Kasumi-1 (cell line): ENCODE data around the gene FCHSD2.
"Not testable (repeated sequence)": the region's sequence is repeated elsewhere in the genome, so short reads cannot be mapped to it uniquely, and the experiment has no call there.

Experiments
- DNase-seq, 2 experiments: peaks; one replicate each; lab custom pipeline; 2025; lab: John Stamatoyannopoulos, UW

Gene FCHSD2

DNA sequence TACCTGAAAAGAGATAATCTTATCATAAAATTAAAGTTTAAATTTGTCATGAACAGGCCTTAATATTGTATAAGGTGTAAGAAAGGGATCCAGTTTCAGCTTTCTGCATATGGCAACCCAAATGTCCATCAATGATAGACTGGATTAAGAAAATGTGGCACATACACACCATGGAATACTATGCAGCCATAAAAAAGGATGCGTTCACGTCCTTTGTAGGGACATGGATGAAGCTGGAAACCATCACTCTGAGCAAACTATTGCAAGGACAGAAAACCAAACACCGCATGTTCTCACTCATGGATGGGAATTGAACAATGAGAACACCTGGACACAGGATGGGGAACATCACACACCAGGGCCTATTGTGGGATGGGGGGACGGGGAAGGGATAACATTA is 18.2 kb downstream of the FCHSD2 start:
- DNase-seq = not testable (repeated sequence)

DNA sequence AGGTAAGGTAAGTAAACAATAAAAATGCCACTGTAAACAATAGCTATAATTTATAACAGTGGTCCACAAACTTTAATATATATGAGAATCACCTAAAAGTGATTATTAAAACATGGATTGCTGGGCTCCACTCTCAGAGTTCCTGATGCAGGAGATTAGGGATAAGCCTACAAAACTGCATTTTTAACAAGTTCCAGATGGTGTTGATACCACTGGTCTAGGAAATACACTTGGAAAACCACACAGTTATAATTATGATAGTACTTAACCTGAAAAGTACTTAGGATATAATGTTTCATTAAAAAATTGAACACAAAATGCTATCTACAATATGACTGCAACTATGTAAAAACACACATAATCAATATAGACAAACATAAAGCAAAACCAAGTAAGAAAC is 20.4 kb downstream of the FCHSD2 start:
- no peak for DNase-seq

DNA sequence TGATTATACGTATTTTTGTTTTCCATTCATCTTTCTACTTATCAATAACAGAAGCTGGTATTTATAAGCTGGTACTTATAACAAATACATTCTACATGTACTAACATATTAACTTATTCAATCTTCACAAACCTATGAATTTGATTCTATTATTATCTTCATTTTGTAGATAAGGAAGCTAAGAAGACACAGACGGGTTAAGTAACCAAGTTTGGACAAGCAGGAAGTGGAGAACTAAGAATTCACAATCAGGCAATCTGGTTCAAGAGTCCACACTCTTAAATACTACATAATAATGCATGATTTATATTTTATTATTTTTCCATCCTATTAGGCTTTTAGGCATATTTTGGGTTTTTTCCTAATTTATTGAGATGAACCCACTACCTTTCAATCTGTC is 25.0 kb downstream of the FCHSD2 start:
- peak; percentile 14 to 28 for DNase-seq

DNA sequence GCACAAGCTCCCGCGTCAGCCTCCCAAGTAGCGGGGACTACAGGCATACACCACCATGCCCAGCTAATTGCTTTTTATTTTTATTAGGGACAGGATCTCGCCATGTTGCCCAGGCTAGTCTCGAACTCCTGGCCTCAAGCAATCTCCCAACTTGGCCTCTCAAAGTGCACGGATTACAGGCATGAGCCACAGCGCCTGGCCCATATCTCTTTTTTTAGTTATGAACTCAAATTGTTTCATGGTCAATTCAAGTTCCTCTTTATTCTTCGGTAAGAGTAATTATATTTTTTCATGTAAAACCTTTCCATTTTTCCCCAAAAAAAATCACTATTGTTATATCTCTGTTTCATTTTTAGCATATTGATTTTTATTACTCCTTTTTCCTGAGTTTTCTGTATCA is 25.5 kb downstream of the FCHSD2 start:
- DNase-seq = peak in 1 of 2 experiments; percentile 21

DNA sequence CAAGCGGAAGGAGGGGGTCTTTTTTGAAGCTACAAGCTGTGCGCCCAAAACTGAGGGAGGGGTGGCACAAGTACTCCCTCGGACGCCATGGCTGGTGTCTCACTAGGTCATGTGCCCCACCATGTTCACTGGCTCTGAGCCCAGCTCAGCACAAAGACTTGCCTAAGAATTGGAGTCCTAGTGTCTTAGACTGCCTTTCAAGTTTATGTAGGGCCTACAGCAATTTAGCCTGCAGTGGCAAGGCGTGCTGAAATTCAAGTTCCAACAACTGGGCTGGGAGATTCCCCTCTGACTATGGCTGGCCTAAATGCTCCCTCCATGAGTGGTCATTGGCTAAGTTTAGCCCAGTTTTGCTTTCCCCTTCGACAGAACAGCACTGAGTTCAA is 27.3 kb downstream of the FCHSD2 start:
- DNase-seq = no peak

DNA sequence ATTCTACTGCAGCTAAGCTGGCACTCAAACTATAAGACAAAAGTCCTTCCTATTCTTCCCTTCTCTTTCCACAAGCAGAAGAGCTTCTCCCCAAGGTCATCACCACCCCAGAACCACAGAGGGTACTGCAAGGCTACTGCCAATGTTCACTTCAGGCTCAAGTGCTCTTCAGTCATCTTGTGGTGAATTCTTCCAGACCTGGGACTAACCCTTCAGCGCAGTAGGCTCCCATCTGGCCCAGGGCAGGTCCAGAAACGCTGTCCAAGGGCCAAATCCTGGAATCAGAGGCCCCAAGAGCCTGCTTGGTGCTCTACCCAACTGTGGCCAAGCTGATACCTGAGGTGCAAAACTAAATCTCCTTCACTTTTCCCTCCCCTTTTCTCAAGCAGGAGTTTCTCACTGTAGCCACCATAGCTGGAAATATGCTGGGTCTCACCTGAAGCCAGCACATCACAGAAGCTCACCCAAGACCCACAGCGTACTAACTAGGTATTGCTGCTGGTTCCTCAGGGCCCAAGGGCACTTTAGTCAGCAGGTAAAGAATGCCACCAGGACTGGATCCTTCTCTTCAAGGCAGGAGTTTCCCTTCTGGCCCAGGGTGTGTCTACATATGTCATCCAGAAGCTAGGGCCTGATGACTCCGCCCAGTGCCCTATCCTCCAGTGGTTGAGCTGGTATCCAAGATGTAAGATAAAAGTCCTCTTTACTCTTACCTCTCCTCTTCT is 27.8 kb downstream of the FCHSD2 start:
- no peak for DNase-seq

DNA sequence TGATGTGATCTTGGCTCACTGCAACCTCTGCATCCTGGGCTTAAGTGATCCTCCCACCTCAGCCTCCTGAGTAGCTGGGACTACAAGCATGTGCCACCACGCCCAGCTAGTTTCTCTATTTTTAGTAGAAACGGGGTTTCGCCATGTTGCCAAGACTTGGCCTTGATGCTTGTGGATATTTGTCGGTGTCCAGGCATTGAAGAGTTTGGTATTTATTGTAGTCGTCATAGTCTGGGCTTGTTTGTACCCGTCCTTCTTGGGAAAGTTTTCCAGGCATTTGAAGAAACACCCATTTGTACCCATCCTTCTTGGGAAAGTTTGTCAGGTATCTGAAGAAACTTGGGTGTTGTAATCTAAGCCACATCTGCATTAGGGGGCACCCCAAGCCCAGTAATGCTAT is 28.7 kb downstream of the FCHSD2 start:
- no peak for DNase-seq

DNA sequence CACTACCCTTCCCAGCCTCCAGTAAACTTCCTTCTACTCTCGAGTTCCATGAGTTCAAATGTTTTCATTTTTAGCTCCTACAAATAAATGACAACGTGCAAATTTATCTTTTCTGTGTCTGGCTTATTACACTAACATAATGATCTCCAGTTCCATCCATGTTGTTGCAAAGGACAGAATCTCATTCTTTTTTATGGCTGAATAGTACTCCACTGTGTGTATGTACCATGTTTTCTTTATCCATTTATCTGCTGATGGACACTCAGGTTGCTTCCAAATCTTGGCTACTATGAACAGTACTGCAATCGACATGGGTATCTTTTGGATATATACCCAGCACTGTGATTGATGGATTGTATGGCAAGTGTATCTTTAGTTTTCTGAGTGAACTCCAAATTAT is 34.5 kb downstream of the FCHSD2 start:
- DNase-seq = no peak

DNA sequence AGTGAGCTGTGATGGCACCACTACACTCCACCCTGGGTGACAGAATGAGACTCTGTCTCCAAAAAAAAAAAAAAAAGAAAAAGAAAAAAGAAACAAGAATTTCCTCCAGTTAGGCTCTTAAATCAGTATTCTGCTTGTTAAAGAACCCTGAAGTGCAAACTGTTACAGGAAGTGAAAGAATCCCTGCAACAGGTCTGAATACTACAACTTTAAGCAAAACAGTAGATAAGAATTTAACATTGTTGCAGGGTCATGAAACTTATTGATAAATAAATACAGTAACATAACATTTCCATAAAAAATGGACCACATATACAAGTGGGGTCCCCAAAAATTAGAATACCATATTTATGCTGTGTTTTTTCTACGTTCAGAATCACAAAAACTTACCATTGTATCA is 35.8 kb downstream of the FCHSD2 start:
- DNase-seq = no peak

DNA sequence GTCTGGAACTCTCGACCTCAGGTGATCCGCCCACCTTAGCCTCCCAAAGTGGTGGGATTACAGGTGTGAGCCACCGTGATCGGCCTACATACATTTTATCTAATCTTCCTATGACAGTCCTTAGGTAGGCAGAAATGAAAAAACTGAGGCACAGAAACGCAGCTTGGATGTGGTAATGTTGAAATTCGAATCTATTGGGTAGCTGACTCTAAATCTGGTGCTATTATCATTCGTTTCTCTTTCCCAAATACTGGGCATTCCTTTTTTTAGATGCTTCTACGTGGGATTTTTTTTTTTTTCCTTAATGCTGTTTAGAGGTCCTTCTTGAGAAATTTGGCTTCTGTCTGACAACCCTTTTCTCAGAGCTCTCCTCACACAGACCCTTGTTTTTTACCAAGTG is 41.5 kb downstream of the FCHSD2 start:
- no peak for DNase-seq

DNA sequence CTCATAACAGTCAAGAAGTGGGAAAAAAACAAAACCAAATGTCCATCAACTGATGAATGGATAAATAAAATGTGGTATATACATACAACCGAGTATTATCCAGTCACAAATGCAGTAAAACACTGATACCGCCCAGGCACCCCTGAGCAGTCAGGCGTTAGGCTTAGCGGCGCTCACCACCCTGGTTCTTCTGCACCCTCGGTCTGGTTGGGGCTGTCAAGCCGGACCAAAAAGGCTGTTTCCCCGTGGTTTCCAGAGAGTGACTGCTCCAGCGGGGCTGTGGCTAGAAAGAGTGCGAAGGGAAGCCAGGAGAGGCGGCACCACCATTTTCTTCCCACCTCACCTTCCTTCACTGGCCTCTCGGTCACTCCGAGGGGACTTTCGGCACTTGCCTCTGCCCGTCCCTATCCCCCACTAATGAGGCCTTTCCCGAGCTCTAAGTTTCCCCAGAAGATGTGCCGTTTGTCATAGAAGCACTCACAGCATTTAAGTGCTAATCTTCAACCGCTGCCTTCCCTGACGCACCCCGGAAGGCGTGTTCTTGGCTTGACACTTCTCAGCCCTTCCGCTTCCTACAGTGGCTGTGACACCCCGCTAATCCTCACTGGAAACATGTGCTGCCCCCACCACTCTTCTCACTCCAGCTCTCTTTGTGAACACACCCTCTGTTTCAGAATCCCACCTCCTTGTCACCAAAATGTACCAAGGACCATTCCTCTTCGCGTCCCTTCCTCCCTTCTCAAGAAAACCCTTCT is 42.4 kb downstream of the FCHSD2 start:
- no peak for DNase-seq

DNA sequence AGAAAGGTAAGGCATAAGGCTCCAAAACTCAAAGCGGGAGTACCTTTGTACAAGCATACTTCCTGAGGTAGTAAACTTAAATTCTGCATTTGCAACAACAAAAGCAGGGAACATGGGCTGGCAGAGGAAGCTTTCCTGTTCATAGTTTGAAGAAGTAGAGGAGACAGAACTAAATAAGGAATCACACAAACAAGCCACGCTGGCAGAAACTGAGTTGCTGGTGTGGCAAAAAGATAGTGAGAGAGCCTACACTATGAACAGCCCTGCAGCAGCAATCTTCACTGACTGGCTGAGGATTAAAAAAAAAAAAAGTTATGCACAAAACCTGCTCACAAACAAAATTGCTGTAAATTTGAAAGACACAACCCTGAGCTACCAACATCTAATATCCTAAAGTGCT is 46.5 kb downstream of the FCHSD2 start:
- peak in 1 of 2 experiments; percentile 14 for DNase-seq

DNA sequence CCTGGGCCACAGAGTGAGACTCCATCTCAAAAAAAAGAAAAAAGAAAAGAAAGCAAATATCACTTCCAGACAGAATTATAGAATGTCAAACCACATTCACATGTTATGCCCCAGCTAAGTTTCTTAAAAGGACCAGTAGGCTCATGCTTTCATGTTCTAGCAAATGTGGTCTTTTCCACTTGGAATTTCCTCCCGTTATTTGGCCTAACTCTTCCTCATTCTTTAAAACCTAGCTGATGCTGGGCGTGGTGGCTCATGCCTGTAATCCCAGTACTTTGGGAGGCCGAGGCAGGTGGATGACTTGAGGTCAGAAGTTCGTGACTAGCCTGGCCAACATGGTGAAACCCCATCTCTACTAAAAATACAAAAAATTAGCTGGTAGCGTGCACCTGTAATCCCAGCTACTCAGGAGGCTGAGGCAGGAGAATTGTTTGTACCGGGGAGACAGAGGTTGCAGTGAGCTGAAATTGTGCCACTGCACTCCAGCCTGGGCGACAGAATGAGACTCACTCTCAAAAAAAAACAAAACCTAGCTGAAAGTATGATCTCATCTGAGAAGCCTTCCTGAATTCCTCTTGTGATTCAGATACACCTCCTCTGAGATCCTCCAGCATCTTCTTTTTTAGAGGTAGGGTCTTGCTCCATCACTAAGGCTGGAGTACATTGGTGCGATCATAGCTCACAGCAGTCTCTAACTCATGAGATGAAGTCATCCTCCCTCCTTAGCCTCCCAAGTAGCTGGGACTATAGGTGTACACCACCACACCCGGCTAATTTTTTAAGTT is 50.4 kb downstream of the FCHSD2 start:
- no peak for DNase-seq

DNA sequence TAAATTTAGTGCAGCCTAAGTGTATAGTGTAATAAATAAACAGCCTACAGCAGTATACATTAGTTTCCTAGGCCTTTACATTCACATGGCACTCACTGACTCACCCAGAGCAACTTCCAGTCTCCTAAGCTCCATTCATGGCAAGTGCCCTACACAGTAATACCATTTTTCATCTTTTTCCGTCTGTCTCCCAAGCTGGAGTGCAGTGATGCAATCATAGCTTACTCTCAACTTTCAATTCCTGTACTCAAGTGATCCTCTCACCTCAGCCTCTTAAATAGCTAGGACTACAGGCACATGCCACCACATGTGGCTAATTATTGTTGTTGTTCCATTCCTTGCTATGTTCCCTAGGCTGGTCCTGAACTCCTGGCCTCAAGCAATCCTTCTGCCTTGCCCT is 54.4 kb downstream of the FCHSD2 start:
- DNase-seq = no peak

DNA sequence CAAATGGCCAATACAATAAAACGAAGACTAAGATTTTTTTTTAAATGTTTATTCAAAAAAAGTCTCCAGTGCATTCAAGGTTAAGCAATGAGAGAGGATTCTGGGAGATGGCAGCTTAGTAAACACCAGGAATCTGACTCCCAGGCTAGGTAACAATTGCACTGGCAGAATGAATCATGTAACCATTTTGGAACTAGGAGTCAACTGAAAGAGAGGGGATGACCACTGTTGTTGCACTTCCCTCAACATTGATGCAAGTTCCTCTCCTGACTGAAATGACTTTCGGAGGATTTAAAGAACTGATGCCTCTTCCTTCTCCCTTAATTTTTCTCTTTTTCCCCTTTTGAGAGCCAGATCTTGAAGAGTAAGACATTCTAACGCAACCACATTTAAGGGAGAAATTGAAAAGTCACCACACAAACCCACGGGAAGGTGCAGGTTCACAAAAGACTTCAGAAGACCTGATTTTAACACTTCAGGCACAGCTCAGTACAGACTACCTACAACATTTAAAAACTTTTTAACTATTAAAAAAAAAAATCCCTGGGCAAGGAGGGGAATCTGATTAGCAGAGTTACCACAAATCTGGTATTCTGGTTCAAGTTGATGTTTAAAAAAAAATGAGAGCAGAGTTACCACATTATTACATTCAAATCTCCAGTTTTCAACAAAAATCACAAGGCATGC is 56.8 kb downstream of the FCHSD2 start:
- DNase-seq = peak; percentile 58 to 65

DNA sequence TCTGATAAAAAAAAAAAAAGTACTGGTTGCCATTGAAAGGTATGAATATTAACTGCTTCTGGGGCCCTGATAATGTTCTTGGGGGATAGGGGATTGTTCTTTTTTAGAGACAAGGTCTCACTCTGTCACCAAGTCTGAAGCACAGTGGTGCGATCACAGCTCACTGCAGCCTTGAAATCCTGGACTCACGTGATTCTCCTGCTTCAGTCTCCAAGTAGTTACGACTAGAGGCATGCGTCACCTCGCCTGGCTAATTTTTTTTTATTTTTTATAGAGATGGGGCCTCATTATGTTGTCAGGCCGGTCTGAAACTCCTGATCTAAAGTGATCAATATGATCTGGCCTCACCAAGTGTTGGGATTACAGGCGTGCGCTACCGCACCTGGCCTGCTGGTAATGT is 63.5 kb downstream of the FCHSD2 start:
- DNase-seq = no peak

DNA sequence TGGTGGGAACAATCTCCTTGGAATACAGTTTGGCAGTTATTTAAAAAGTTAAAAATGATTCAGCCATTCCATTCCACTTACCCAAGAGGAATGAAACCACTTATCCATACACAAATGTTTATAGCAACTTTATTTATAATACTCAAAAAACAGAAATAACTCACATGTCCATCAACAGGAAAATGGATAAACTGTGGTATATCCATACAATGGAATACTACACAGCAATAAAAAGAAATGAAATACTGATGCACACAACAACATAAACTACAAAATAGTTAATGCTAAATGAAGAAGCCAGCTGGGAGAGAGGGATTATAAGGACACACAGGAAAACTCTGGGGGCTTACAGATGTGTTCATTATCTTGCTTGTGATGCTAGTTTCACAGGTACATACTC is 64.7 kb downstream of the FCHSD2 start:
- no peak for DNase-seq

DNA sequence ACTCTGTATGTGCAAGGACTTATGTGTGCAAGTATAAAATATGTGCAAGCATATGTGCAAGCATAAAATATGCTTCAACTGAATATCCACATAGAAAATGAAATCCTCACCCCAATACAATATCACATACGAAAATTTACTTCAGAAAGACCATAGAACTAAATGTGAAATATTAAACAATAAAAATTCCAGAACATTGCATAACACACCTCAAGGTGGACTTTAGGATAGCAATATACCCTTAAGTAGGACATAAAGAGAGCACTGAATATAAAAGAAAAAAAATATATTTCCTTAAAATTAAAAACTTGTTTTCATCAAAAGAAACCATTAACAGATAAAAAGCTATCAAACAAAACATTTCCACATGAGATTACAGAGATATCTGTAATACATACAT is 67.8 kb downstream of the FCHSD2 start:
- no peak for DNase-seq

DNA sequence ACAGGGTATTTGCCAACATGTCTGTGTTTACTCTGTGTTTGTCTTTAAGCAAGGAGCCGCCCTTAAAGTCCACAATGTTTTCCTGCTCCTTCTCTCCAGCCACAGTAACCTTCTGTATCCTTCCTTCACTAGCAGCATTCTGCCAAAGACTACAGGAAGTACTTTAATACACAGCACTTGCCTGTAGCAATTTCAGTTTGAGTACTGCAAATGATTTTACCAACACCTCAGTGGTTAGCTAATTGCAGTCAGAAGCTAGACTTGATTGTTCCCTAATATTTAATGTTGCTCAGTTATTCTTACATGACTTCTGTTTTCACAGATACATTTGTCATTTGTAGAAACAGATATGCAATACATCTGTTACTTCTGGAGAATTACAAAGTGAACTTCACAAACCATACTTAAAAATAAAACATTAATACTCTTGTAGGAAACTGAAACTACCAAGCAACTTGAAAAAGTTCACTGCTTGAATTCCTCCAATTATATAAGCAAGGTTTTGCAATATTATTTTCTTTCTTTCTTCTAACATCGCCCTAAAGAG is 69.1 kb downstream of the FCHSD2 start:
- DNase-seq = peak; percentile 52 to 56

DNA sequence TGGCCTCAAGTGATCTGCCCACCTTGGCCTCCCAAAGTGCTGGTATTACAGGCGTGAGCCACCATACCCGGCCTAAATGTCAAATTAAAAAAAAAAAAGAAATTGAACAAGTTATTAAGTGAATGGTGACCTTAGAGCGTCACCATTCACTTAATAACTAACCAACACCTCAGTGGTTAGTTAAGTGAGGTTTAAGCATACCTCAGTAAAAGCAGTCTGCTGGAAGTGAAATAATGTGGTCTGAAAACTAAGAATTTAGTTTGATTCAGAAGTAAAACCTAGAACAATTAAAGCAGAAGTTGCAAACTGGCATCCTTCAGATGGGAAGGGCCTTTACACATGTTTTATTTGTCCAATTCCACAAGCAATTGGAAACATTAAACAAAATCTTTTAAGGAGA is 71.5 kb downstream of the FCHSD2 start:
- DNase-seq = no peak

DNA sequence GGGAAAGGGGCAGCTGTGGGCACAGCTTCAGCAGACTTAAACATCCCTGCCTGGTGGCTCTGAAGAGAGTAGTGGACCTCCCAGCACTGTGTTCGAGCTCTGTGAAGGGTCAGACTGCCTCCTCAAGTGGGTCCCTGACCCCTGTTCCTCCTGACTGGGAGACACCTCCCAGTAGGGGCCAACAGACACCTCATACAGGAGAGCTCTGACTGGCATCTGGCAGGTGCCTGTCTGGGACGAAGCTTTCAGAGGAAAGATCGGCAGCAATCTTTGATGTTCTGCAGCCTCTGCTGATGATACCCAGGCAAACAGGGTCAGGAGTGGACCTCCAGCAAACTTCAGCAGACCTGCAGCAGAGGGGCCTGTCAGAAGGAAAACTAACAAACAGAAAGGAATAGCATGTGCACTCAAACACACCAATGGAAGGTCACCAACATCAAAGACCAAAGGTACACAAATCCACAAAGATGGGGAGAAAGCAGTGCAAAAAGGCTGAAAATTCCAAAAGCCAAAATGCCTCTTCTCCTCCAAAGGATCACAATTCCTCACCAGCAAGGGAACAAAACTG is 80.2 kb downstream of the FCHSD2 start:
- not testable (repeated sequence) for DNase-seq

DNA sequence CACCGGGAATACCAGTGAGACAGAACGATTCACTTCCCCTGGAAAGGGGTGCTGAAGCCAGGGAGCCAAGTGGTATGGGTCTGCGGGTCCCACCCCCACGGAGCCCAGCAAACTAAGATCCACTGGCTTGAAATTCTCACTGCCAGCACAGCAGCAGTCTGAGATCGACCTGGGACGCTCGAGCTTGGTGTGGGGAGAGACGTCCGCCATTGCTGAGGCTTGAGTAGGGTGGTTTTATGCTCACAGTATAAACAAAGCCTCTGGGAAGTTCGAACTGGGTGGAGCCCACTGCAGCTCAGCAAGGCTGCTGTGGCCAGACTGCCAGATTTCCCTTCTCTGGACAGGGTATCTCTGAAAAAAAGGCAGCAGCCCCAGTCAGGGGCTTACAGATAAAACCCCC is 80.7 kb downstream of the FCHSD2 start:
- DNase-seq = not testable (repeated sequence)
